NCI-H345 treated with DMSO at 0.1 percent for 48 hours (cell line): ENCODE data around the gene NINJ2.

Experiments used
- DNase-seq: peaks from one replicate; lab custom pipeline; 2025; ENCODE audit not compliant: unreplicated experiment; lab: John Stamatoyannopoulos, UW

NINJ2 gene

GRCh38 chr12:553216-554000, 109.8 kb downstream of the NINJ2 start:
- DNase-seq: no peak

- no peak for DNase-seq
These were observed 110.8 kb downstream of the NINJ2 start for GRCh38 chr12:552466-552865.

GRCh38 chr12:550473-551260, 112.6 kb downstream of the NINJ2 start:
- no peak for DNase-seq

- no peak for DNase-seq
These were observed 113.7 kb downstream of the NINJ2 start for GRCh38 chr12:549476-550082.

GRCh38 chr12:547883-548470, 115.3 kb downstream of the NINJ2 start:
- DNase-seq: no peak

GRCh38 chr12:546920-547845, 116.1 kb downstream of the NINJ2 start:
- no peak for DNase-seq

GRCh38 chr12:546265-546919, 116.9 kb downstream of the NINJ2 start:
- no peak for DNase-seq

- no peak for DNase-seq
These were observed 117.4 kb downstream of the NINJ2 start for GRCh38 chr12:545835-546234.

- DNase-seq: no peak
These were observed 118.2 kb downstream of the NINJ2 start for GRCh38 chr12:544941-545635.

- no peak for DNase-seq
These were observed 119.1 kb downstream of the NINJ2 start for GRCh38 chr12:544142-544541.

GRCh38 chr12:543114-543451, 120.2 kb downstream of the NINJ2 start:
- DNase-seq: no peak

- DNase-seq: no peak
These were observed 120.7 kb downstream of the NINJ2 start for GRCh38 chr12:542395-543113.

GRCh38 chr12:541676-542324, 121.4 kb downstream of the NINJ2 start:
- DNase-seq: no peak

GRCh38 chr12:539540-540310, 123.5 kb downstream of the NINJ2 start:
- no peak for DNase-seq

- no peak for DNase-seq
These were observed 124.3 kb downstream of the NINJ2 start for GRCh38 chr12:538731-539539.

GRCh38 chr12:537772-538171, 125.5 kb downstream of the NINJ2 start:
- DNase-seq: peak; percentile 6

- DNase-seq: no peak
These were observed 126.4 kb downstream of the NINJ2 start for GRCh38 chr12:536751-537245.
